ENCODE results near the gene CHI3L1. TPM values are rescaled to one million over a fixed set of nuclear protein-coding genes. Genes with fewer than 3 reads are reported as not detected.

CHI3L1 gene
- total and polyA plus RNA-seq, 10 of the 15 experiments (the other 5 are each of a cell fraction or from before 2014, with no cell fraction given), result 0.10 to 1.7 (median 0.39) TPM

Other genes with a start within 250 kb of the CHI3L1 start
Only the 7 nearest of the 10 such genes appear.
- 0.54 and 0.79 TPM in 2 replicates for gene PPFIA4, start 160.2 kb downstream of the CHI3L1 start, total RNA-seq (2014; rRNA removed)
- 0.18 and 0.22 TPM in 2 replicates for gene PPFIA4, start 160.2 kb downstream of the CHI3L1 start, total RNA-seq (2014; rRNA removed; fragmentation: Illumina TruSeq; extraction: Trizol)
- 1.1 and 1.5 TPM in 2 replicates for gene PPFIA4, start 160.2 kb downstream of the CHI3L1 start, total RNA-seq (2021)
- gene PPFIA4, start 160.2 kb downstream of the CHI3L1 start, polyA plus RNA-seq (2011; rRNA removed), result 14.8 and 19.7 TPM in 2 replicates
- gene PPFIA4, start 160.2 kb downstream of the CHI3L1 start, polyA plus RNA-seq (2014; fragmentation: Illumina TruSeq; extraction: Trizol), result 0.34 and 1.1 TPM in 2 replicates
- under 1 TPM; 0.02 to 0.11 TPM for gene PPFIA4, start 160.2 kb downstream of the CHI3L1 start, polyA plus RNA-seq (2014; fragmentation: Nextera tagmentation; extraction: Ambion mirVana)
- 0.74 and 0.88 TPM in 2 replicates for gene PPFIA4, start 160.2 kb downstream of the CHI3L1 start, polyA plus RNA-seq (2014; rRNA removed)
- under 1 TPM in 1 of 2 experiments, not detected in 1; 0.04 TPM for gene PPFIA4, start 160.2 kb downstream of the CHI3L1 start, polyA plus RNA-seq (2016; fragmentation: Nextera tagmentation; extraction: Ambion mirVana)
- not detected in 2 replicates for gene MYOG, start 100.7 kb downstream of the CHI3L1 start, total RNA-seq (2014; rRNA removed)
- not detected in 2 replicates for gene MYOG, start 100.7 kb downstream of the CHI3L1 start, total RNA-seq (2014; rRNA removed; fragmentation: Illumina TruSeq; extraction: Trizol)
- not detected in 2 replicates for gene MYOG, start 100.7 kb downstream of the CHI3L1 start, total RNA-seq (2021)
- gene MYOG, start 100.7 kb downstream of the CHI3L1 start, polyA plus RNA-seq (2011; rRNA removed), result not detected in 2 replicates
- not detected in 2 replicates for gene MYOG, start 100.7 kb downstream of the CHI3L1 start, polyA plus RNA-seq (2014; fragmentation: Illumina TruSeq; extraction: Trizol)
- not detected for gene MYOG, start 100.7 kb downstream of the CHI3L1 start, polyA plus RNA-seq (2014; fragmentation: Nextera tagmentation; extraction: Ambion mirVana)
- gene MYOG, start 100.7 kb downstream of the CHI3L1 start, polyA plus RNA-seq (2014; rRNA removed), result 0.05 TPM in 1 of 2 replicates, not detected in the other
- gene MYOG, start 100.7 kb downstream of the CHI3L1 start, polyA plus RNA-seq (2016; fragmentation: Nextera tagmentation; extraction: Ambion mirVana), result not detected
- gene ADORA1, start 59.0 kb downstream of the CHI3L1 start, total RNA-seq (2014; rRNA removed), result not detected in 2 replicates
- not detected in 2 replicates for gene ADORA1, start 59.0 kb downstream of the CHI3L1 start, total RNA-seq (2014; rRNA removed; fragmentation: Illumina TruSeq; extraction: Trizol)
- not detected in 2 replicates for gene ADORA1, start 59.0 kb downstream of the CHI3L1 start, total RNA-seq (2021)
- not detected in 2 replicates for gene ADORA1, start 59.0 kb downstream of the CHI3L1 start, polyA plus RNA-seq (2011; rRNA removed)
- gene ADORA1, start 59.0 kb downstream of the CHI3L1 start, polyA plus RNA-seq (2014; fragmentation: Illumina TruSeq; extraction: Trizol), result not detected in 2 replicates
- not detected for gene ADORA1, start 59.0 kb downstream of the CHI3L1 start, polyA plus RNA-seq (2014; fragmentation: Nextera tagmentation; extraction: Ambion mirVana)
- gene ADORA1, start 59.0 kb downstream of the CHI3L1 start, polyA plus RNA-seq (2014; rRNA removed), result not detected in 2 replicates
- not detected for gene ADORA1, start 59.0 kb downstream of the CHI3L1 start, polyA plus RNA-seq (2016; fragmentation: Nextera tagmentation; extraction: Ambion mirVana)
- 0.05 and 0.06 TPM in 2 replicates for gene MYBPH, start 10.9 kb downstream of the CHI3L1 start, total RNA-seq (2014; rRNA removed)
- gene MYBPH, start 10.9 kb downstream of the CHI3L1 start, total RNA-seq (2014; rRNA removed; fragmentation: Illumina TruSeq; extraction: Trizol), result not detected in 2 replicates
- gene MYBPH, start 10.9 kb downstream of the CHI3L1 start, total RNA-seq (2021), result not detected in 2 replicates
- not detected in 2 replicates for gene MYBPH, start 10.9 kb downstream of the CHI3L1 start, polyA plus RNA-seq (2011; rRNA removed)
- 0.10 TPM in 1 of 2 replicates, not detected in the other for gene MYBPH, start 10.9 kb downstream of the CHI3L1 start, polyA plus RNA-seq (2014; fragmentation: Illumina TruSeq; extraction: Trizol)
- not detected for gene MYBPH, start 10.9 kb downstream of the CHI3L1 start, polyA plus RNA-seq (2014; fragmentation: Nextera tagmentation; extraction: Ambion mirVana)
- 0.10 and 0.13 TPM in 2 replicates for gene MYBPH, start 10.9 kb downstream of the CHI3L1 start, polyA plus RNA-seq (2014; rRNA removed)
- not detected for gene MYBPH, start 10.9 kb downstream of the CHI3L1 start, polyA plus RNA-seq (2016; fragmentation: Nextera tagmentation; extraction: Ambion mirVana)
- 1.4 and 2.5 TPM in 2 replicates for gene CHIT1, start 43.0 kb upstream of the CHI3L1 start, total RNA-seq (2014; rRNA removed)
- 0.89 and 1.0 TPM in 2 replicates for gene CHIT1, start 43.0 kb upstream of the CHI3L1 start, total RNA-seq (2014; rRNA removed; fragmentation: Illumina TruSeq; extraction: Trizol)
- 1.1 and 2.1 TPM in 2 replicates for gene CHIT1, start 43.0 kb upstream of the CHI3L1 start, total RNA-seq (2021)
- gene CHIT1, start 43.0 kb upstream of the CHI3L1 start, polyA plus RNA-seq (2011; rRNA removed), result 0.23 and 0.39 TPM in 2 replicates
- gene CHIT1, start 43.0 kb upstream of the CHI3L1 start, polyA plus RNA-seq (2014; fragmentation: Illumina TruSeq; extraction: Trizol), result 0.43 and 0.63 TPM in 2 replicates
- under 1 TPM; 0.02 to 0.27 TPM for gene CHIT1, start 43.0 kb upstream of the CHI3L1 start, polyA plus RNA-seq (2014; fragmentation: Nextera tagmentation; extraction: Ambion mirVana)
- 1.0 and 1.3 TPM in 2 replicates for gene CHIT1, start 43.0 kb upstream of the CHI3L1 start, polyA plus RNA-seq (2014; rRNA removed)
- under 1 TPM; 0.32 to 0.96 TPM for gene CHIT1, start 43.0 kb upstream of the CHI3L1 start, polyA plus RNA-seq (2016; fragmentation: Nextera tagmentation; extraction: Ambion mirVana)
- gene BTG2, start 118.8 kb upstream of the CHI3L1 start, total RNA-seq (2014; rRNA removed), result 127 and 144 TPM in 2 replicates
- gene BTG2, start 118.8 kb upstream of the CHI3L1 start, total RNA-seq (2014; rRNA removed; fragmentation: Illumina TruSeq; extraction: Trizol), result 66.4 and 68.1 TPM in 2 replicates
- gene BTG2, start 118.8 kb upstream of the CHI3L1 start, total RNA-seq (2021), result 109 TPM in 2 replicates
- gene BTG2, start 118.8 kb upstream of the CHI3L1 start, polyA plus RNA-seq (2011; rRNA removed), result 131 and 136 TPM in 2 replicates
- 93.3 and 104 TPM in 2 replicates for gene BTG2, start 118.8 kb upstream of the CHI3L1 start, polyA plus RNA-seq (2014; fragmentation: Illumina TruSeq; extraction: Trizol)
- gene BTG2, start 118.8 kb upstream of the CHI3L1 start, polyA plus RNA-seq (2014; fragmentation: Nextera tagmentation; extraction: Ambion mirVana), result 10 to 100 TPM; 23.3 to 37.2 TPM
- gene BTG2, start 118.8 kb upstream of the CHI3L1 start, polyA plus RNA-seq (2014; rRNA removed), result 160 and 187 TPM in 2 replicates
- 100 to 1,000 TPM in 1 of 2 experiments, 10 to 100 TPM in 1; 91.0 to 103 TPM for gene BTG2, start 118.8 kb upstream of the CHI3L1 start, polyA plus RNA-seq (2016; fragmentation: Nextera tagmentation; extraction: Ambion mirVana)
- not detected in 2 replicates for gene FMOD, start 164.4 kb upstream of the CHI3L1 start, total RNA-seq (2014; rRNA removed)
- gene FMOD, start 164.4 kb upstream of the CHI3L1 start, total RNA-seq (2014; rRNA removed; fragmentation: Illumina TruSeq; extraction: Trizol), result not detected in 2 replicates
- 0.19 and 0.26 TPM in 2 replicates for gene FMOD, start 164.4 kb upstream of the CHI3L1 start, total RNA-seq (2021)
- gene FMOD, start 164.4 kb upstream of the CHI3L1 start, polyA plus RNA-seq (2011; rRNA removed), result 0.11 and 0.27 TPM in 2 replicates
- 0.03 TPM in 1 of 2 replicates, not detected in the other for gene FMOD, start 164.4 kb upstream of the CHI3L1 start, polyA plus RNA-seq (2014; fragmentation: Illumina TruSeq; extraction: Trizol)
- gene FMOD, start 164.4 kb upstream of the CHI3L1 start, polyA plus RNA-seq (2014; fragmentation: Nextera tagmentation; extraction: Ambion mirVana), result not detected
- not detected in 2 replicates for gene FMOD, start 164.4 kb upstream of the CHI3L1 start, polyA plus RNA-seq (2014; rRNA removed)
- gene FMOD, start 164.4 kb upstream of the CHI3L1 start, polyA plus RNA-seq (2016; fragmentation: Nextera tagmentation; extraction: Ambion mirVana), result not detected

Measured in GM12878 (cell line).